GM04504 (cell line): ENCODE measurements around the gene AGRN.

Experiments
- DNase-seq: peaks from one replicate; pipeline ENCODE4 v3.0.0-alpha.2; 2012; ENCODE audit warnings: low read depth

Gene AGRN

DNA sequence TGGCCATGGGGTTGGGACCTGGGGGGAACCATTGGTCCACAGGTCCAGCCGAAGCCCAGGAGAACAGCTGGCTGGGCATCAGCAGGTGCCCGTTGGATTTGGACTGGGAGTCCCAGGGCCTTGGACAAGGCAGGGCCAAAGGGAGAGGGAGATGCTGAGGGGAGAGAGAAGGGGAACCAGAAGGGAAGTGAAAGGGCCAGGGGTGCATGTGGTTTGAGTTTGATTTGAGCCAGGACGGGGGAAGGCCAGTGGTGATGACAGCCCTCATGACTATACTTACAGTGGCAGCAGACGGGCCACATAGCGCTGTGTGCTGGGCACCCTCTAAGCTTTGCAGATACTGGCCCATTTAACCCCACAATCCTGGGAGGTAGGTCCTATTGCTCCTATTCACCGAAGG lies 18.8 kb downstream of the AGRN start:
- DNase-seq: no peak

DNA sequence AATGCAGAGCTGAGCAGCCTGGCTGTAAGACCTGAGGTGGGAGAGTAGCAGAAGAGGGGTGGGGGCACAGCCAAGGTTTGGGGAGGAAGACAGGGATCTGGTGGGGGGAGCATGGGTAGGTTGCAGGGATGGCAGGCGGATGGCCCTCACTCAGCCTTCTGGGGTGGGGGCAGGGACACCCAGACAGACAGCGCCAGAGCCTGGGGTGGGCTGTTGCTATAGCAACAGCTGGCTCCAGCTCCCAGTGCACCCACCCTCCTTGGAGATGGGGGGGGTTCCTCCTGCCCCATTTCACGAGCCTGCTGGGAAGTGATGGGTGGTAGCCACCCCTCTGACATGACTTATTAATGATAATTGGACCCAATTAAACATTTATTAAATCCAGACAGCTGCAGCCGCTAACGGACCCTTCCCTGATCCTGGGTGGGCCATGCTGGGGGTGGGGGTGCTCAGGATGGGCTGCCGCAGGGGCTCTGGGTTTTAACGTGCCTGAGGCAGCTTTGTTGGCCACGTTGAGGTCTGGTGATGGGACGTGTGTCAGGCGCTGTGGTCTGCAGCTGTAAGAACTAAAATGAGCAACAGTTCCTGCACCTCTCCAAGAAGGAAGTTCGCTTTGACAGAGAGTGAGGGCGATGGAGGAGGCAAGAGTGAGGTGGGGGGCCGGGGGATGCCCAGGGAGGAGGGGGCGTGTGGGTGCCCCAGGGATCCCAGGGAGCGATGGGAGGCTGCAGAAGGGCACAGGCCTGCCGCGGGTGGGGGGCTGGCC lies 19.4 kb downstream of the AGRN start:
- DNase-seq: no peak

- DNase-seq: peak; percentile 67
Observed at GRCh38 chr1:1040004-1040991, 20.4 kb downstream of the AGRN start.

GRCh38 chr1:1041092-1041523 lies 21.2 kb downstream of the AGRN start:
- DNase-seq: no peak

DNA sequence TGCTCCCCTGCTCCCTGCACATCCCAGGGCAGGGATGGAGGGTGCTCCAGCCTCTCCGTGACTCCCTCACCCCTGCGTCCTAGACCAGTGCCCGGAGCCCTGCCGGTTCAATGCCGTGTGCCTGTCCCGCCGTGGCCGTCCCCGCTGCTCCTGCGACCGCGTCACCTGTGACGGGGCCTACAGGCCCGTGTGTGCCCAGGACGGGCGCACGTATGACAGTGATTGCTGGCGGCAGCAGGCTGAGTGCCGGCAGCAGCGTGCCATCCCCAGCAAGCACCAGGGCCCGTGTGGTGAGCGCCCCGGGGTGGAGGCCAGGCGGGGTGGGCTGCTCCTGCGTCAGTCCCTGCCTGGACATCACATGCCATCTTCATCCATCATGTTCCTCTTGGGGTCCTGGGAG lies 22.0 kb downstream of the AGRN start:
- DNase-seq: no peak

- DNase-seq: no peak
Observed at GRCh38 chr1:1042835-1043234, 22.9 kb downstream of the AGRN start.

DNA sequence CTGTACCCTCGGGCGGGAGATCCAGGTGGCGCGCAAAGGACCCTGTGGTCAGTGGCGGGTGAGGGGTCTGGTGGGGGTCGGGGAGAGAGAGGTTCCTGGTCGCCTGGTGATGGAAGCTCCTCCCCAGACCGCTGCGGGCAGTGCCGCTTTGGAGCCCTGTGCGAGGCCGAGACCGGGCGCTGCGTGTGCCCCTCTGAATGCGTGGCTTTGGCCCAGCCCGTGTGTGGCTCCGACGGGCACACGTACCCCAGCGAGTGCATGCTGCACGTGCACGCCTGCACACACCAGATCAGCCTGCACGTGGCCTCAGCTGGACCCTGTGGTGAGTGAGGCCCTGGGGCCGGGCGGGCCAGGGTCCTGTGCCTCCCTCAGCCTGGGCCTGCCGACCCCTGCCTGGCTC lies 23.5 kb downstream of the AGRN start:
- no peak for DNase-seq

- DNase-seq: no peak
Observed at GRCh38 chr1:1043921-1044320, 24.0 kb downstream of the AGRN start.

DNA sequence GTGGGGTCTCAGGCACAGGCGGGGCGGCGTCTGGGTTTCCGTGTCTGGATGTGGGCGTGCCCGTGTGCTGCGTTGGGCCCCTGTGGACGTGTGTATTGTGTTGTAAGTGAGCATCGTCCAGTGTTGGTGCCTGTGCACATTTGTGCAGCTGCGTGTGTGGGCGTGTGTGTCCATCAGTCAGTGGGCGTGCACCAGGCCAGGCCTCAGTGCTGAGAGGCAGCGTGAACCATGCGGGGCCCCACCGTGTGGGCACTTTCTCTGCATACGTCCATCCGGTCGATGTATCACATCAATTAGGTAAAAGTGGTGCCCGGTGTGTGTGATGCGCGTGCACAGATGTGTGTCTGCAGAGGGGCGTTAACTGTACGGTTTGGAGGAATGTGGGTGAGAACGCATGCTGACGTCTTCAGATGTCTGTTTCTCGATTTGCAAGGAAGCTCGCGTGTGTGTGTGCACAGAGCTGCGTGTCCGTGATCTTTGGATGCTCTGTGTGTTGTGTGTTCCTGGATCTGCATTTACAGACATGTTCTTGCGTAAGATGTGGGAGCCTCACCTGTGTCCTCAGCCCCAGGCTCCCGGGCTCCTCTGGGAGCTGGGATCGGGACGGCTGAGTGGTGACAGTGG lies 24.6 kb downstream of the AGRN start:
- DNase-seq: no peak

- DNase-seq: no peak
Observed at GRCh38 chr1:1045129-1045528, 25.2 kb downstream of the AGRN start.

DNA sequence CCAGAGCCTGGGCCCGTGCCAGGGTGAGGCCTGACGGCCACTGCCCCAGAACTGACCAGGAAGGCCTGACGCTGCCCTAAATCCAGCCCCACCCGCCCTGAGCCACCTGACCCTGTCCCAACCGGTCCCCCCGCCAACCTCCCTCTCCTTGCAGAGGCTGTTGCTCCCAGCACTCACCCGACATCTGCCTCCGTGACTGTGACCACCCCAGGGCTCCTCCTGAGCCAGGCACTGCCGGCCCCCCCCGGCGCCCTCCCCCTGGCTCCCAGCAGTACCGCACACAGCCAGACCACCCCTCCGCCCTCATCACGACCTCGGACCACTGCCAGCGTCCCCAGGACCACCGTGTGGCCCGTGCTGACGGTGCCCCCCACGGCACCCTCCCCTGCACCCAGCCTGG lies 26.3 kb downstream of the AGRN start:
- no peak for DNase-seq

GRCh38 chr1:1046767-1047166 lies 26.8 kb downstream of the AGRN start:
- no peak for DNase-seq

GRCh38 chr1:1047407-1047806 lies 27.5 kb downstream of the AGRN start:
- DNase-seq: no peak

- no peak for DNase-seq
Observed at GRCh38 chr1:1047963-1048362, 28.0 kb downstream of the AGRN start.

GRCh38 chr1:1048765-1049164 lies 28.8 kb downstream of the AGRN start:
- DNase-seq: no peak

GRCh38 chr1:1049318-1050165 lies 29.6 kb downstream of the AGRN start:
- DNase-seq: no peak

DNA sequence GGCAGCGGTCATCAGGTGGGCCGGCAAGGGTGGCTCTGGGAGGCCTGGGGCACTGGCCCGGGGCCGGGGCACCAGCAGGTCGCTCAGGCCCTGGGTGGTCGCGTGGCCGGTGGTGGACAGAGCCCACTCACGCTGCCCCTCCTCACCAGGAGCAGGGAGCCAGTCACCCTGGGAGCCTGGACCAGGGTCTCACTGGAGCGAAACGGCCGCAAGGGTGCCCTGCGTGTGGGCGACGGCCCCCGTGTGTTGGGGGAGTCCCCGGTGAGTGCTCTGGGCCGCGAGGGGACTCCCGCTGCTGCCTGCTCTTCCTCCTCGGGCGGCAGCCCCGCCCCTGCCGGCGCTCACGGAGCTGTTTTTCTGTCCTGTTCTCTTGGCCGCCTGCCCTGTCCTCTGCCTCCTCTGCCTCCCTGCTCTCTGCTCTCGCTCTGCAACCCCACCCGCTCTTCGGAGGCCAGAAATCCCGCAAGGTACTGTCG lies 30.7 kb downstream of the AGRN start:
- DNase-seq: no peak

- DNase-seq: no peak
Observed at GRCh38 chr1:1051127-1051810, 31.3 kb downstream of the AGRN start.

GRCh38 chr1:1052003-1052840 lies 32.3 kb downstream of the AGRN start:
- no peak for DNase-seq

GRCh38 chr1:1053022-1053421 lies 33.1 kb downstream of the AGRN start:
- no peak for DNase-seq
